ENCODE data around the gene PCNX1.

Gene PCNX1

GRCh38 chr14:71022012-71022869 lies 115.0 kb downstream of the PCNX1 start:
- TF ChIP-seq, protein P1, sequence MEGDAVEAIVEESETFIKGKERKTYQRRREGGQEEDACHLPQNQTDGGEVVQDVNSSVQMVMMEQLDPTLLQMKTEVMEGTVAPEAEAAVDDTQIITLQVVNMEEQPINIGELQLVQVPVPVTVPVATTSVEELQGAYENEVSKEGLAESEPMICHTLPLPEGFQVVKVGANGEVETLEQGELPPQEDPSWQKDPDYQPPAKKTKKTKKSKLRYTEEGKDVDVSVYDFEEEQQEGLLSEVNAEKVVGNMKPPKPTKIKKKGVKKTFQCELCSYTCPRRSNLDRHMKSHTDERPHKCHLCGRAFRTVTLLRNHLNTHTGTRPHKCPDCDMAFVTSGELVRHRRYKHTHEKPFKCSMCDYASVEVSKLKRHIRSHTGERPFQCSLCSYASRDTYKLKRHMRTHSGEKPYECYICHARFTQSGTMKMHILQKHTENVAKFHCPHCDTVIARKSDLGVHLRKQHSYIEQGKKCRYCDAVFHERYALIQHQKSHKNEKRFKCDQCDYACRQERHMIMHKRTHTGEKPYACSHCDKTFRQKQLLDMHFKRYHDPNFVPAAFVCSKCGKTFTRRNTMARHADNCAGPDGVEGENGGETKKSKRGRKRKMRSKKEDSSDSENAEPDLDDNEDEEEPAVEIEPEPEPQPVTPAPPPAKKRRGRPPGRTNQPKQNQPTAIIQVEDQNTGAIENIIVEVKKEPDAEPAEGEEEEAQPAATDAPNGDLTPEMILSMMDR (IDR thresholded peaks at IDR 0.05; ENCODE audit: low read depth, low read length) = no peak
- no peak for DNase-seq (ENCODE audit: extremely low read depth, low read depth)

DNA sequence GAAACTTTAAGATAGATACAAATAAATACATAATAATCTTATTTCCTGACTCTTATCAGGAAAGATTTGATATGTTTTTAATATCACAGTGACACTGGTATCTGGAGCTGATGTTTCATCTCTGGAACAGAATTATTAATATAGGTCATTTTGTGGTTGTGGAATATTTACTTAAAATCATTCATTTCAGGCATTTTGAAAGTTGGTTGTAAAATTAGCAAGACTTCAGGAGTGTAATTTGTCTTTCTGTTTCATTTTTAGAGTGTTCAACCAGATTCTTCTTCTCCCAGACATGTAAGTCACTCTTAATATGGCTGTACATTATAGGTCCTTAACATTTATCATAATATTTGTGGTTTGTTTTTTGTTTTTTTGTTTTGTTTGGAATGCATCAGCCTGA lies 115.7 kb downstream of the PCNX1 start:
- TF ChIP-seq, protein P1 (IDR thresholded peaks at IDR 0.05; ENCODE audit: low read depth, low read length) = no peak
- no peak for DNase-seq (ENCODE audit: extremely low read depth, low read depth)

GRCh38 chr14:71029236-71029781 lies 122.0 kb downstream of the PCNX1 start:
- TF ChIP-seq, protein P1 (IDR thresholded peaks at IDR 0.05; ENCODE audit: low read depth, low read length) = no peak
- DNase-seq (ENCODE audit: extremely low read depth, low read depth) = no peak

DNA sequence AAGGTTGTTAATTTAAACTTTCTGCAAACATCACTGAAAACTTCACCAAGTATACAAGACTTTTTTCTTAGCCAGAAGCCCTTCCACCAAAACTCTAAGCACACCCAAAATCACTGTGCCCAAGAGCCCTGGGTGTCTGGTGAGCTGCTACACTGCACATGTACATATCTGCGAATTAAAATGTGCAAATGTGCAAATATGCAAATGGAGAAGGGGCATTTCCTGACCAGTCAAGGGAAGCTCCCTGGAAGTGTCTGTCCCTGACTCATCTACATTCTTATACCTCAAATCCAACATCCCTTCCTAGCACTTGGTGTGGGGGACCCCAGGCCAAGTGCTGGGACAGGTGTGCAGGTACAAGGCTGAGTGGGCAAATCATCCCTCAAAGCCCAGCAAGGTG lies 123.7 kb downstream of the PCNX1 start:
- no peak for DNase-seq (ENCODE audit: extremely low read depth, low read depth)
- TF ChIP-seq, protein P1 (IDR thresholded peaks at IDR 0.05; ENCODE audit: low read depth, low read length) = no peak

- TF ChIP-seq, protein P1 (IDR thresholded peaks at IDR 0.05; ENCODE audit: low read depth, low read length) = no peak
- DNase-seq (ENCODE audit: extremely low read depth, low read depth) = no peak
Measured at GRCh38 chr14:71036433-71036832, 129.2 kb downstream of the PCNX1 start.

- DNase-seq (ENCODE audit: extremely low read depth, low read depth) = no peak
- TF ChIP-seq, protein P1 (IDR thresholded peaks at IDR 0.05; ENCODE audit: low read depth, low read length) = no peak
Measured at GRCh38 chr14:71048393-71048792, 141.1 kb downstream of the PCNX1 start.

DNA sequence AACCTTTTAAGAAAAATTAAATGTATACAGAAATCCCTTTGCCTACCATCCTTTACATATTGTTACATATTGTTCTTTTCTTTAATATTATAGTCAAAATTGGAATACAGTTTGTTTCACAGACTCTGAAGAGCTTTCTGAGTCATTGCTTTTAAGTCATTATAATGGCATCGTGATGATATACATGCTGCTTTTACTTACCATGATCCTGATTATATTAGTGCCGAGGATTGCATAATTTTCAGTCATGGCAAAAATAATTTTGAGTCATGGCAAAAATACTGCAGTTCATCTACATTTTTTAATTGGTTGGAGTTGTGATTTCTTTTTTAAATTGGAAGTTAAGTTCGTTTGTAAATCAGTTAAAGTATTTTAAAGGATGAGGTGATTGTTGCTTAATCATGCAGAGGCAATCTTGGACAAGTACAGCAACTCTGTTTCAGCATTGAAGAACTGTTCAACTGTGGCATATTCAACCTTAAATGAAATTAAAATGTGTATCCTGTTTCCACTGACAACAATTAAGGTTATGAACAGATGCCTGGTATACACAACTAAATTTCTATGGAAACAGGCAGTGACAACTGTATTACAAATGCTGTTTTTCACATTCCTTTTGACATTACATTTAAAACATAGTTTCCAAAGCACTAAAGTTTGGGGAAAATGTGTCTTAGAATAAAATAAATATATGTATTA lies 142.3 kb downstream of the PCNX1 start:
- TF ChIP-seq, protein P1 (IDR thresholded peaks at IDR 0.05; ENCODE audit: low read depth, low read length) = no peak

More for the DNA sequence above, 142.3 kb downstream of the PCNX1 start:
- DNase-seq (ENCODE audit: extremely low read depth, low read depth) = peak; percentile 4

All from AG09319 (cell line).